ENCODE results near the gene KIF3A. TPM values are rescaled to one million over a fixed set of nuclear protein-coding genes. Genes with fewer than 3 reads are reported as not detected.

KIF3A gene
- total and polyA plus RNA-seq, 11 donors = 5.8 to 19.3 (median 10.1) TPM

DNA sequence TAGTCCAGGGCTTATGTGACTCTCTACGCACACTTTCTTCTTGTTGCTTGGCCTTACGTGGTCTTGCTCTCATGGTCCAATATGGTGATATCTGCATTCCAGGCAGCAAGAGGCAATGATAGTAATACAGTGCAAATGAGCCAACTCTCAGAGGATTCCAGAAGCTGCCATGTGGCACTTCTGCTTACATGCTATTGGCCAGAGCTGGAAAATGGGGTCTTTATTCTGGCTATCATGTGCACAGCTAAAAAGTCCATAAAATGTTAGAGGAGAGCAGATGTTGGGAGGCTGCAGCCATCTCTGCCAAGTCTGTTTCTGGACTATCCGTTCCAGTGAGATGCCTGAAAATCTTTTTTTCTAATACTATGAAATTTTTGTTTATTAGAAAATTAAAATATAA, 42.6 kb upstream of the KIF3A start:
- Histone ChIP-seq H3K4me3 (no peak overlapping the region), H3K4me1 (peaks cover 0 to 36% (median 16%) of the 10 kb centered on the region in 12 donors), H3K27ac (no peak overlapping the region), H3K27me3 (peaks cover 0 to 4% (median 0%) of the 10 kb centered on the region in 9 donors), H3K36me3 (no peaks in the 10 kb centered on the region), H3K9me3 (no peaks in the 10 kb centered on the region)
- intact Hi-C loops (cut with DNase I) = loop anchor here in 3 of 10 donors (5.0 kb wide), 4 partner anchors 32 to 87 kb away; partner anchors contain the start of genes GDF9 (in 1 of the 3), KIF3A (in 1 of the 3), SOWAHA (in 1 of the 3) and UQCRQ (in 1 of the 3)
- no peak for TF ChIP-seq CTCF (IDR thresholded peaks at IDR 0.05)
- no peak for TF ChIP-seq POLR2A (IDR thresholded peaks at IDR 0.05)
- 93 to 94% (median 93%) methylated on average over 3 of the region's 3 CpGs for WGBS, 4 donors
- ATAC-seq = no peak
- no peak for DNase-seq

DNA sequence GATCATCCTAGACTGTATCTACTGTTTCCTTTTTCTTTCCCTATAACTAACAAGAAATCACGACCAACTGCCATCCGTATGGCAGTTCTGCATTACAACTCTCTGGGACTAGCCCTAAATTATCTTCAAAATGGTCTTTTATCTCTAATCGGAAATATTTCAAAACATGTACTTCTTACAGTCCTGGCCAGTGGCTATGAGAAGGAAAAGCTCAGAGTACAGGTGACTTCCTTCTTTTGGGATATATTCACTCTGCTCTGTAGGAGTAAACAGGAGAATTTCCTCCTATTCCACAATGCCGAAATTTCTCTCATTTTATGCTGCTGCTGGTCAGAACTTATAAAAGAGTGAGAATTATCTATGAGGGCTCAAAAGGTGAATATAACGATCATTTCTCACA, 41.5 kb upstream of the KIF3A start:
- no peak overlapping the region for H3K27ac ChIP-seq
- WGBS, 4 donors = 74 to 94% (median 85%) methylated on average over 5 of the region's 5 CpGs
- no peak overlapping the region for H3K4me3 ChIP-seq
- no peaks in the 10 kb centered on the region for H3K36me3 ChIP-seq
- H3K9me3 ChIP-seq = no peaks in the 10 kb centered on the region
- peaks cover 0 to 4% (median 0%) of the 10 kb centered on the region in 9 donors for H3K27me3 ChIP-seq
- no peak for ATAC-seq
- DNase-seq = no peak
- TF ChIP-seq CTCF (IDR thresholded peaks at IDR 0.05) (no peak), POLR2A (IDR thresholded peaks at IDR 0.05) (no peak)
- H3K4me1 ChIP-seq = peaks cover 0 to 46% (median 23%) of the 10 kb centered on the region in 12 donors
- intact Hi-C loops (cut with DNase I) = loop anchor here in 3 of 10 donors (5.0 kb wide), 4 partner anchors 33 to 88 kb away; partner anchors contain the start of genes GDF9 (in 1 of the 3), KIF3A (in 1 of the 3), SOWAHA (in 1 of the 3) and UQCRQ (in 1 of the 3)

DNA sequence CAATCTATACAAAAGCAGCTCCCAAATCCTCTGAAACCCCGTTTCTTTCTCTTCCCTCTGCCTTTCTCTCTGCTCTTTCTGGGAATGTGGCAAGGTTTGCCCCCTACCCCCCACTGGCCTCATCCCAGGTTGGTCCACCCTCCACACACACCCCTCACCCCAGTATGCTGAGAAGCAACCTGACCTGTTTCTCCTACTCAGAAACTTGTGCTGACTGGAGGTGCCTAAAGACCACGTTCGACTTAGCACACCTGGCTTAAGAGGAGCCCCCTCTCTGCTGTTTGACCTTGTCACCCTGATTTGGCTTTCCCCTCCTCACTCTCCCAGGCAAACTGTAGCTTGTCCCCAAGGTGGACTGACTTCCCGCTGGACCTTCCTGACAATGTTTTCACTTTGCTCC, 40.8 kb upstream of the KIF3A start:
- Histone ChIP-seq H3K27ac (peak overlapping the region in 9 of 12 donors; percentile 72 to 92 (median 85)), H3K27me3 (peaks cover 0 to 4% (median 0%) of the 10 kb centered on the region in 9 donors), H3K4me3 (peak overlapping the region in 11 of 12 donors; percentile 65 to 98 (median 92)), H3K9me3 (no peaks in the 10 kb centered on the region), H3K4me1 (peaks cover 0 to 49% (median 26%) of the 10 kb centered on the region in 12 donors), H3K36me3 (no peaks in the 10 kb centered on the region)
- DNase-seq = no peak
- intact Hi-C loops (cut with DNase I) = loop anchor here in 3 of 10 donors (5.0 kb wide), 4 partner anchors 34 to 89 kb away; partner anchors contain the start of genes GDF9 (in 1 of the 3), KIF3A (in 1 of the 3), SOWAHA (in 1 of the 3) and UQCRQ (in 1 of the 3)
- WGBS, 4 donors = 53 to 86% (median 67%) methylated on average over 4 of the region's 4 CpGs
- no peak for ATAC-seq
- no peak for TF ChIP-seq POLR2A (IDR thresholded peaks at IDR 0.05)
- no peak for TF ChIP-seq CTCF (IDR thresholded peaks at IDR 0.05)

- ATAC-seq (peak in 3 of 4 donors; percentile 58 to 66 (median 59)), DNase-seq (peak; percentile 56 to 75 (median 70))
- no peaks in the 10 kb centered on the region for H3K9me3 ChIP-seq
- H3K4me3 ChIP-seq = peak within 1 kb of the TSS; percentile 65 to 98 (median 90)
- TF ChIP-seq POLR2A (IDR thresholded peaks at IDR 0.05) (peak in 1 of 2 donors; percentile 15), CTCF (IDR thresholded peaks at IDR 0.05) (peak in 1 of 12 donors; percentile 11)
- 2 to 5% (median 2%) methylated on average over 18 to 82 of the region's 82 CpGs for WGBS, 4 donors
- peaks cover 0 to 52% (median 33%) of the 10 kb centered on the region in 12 donors for H3K4me1 ChIP-seq
- intact Hi-C loops (cut with DNase I) = loop anchor here in 3 of 10 donors (5.0 kb wide), 4 partner anchors 35 to 90 kb away; partner anchors contain the start of genes GDF9 (in 1 of the 3), KIF3A (in 1 of the 3), SOWAHA (in 1 of the 3) and UQCRQ (in 1 of the 3)
- H3K27me3 ChIP-seq = peaks cover 0 to 4% (median 0%) of the 10 kb centered on the region in 9 donors
- peak within 1 kb of the TSS; percentile 72 to 92 (median 86) for H3K27ac ChIP-seq
- no peaks in the 10 kb centered on the region for H3K36me3 ChIP-seq
Measured at GRCh38 chr5:132777209-132778069, 40.1 kb upstream of the KIF3A start, which contains the start of gene SEPTIN8. Gene SEPTIN8, minus strand, starts transcription at chr5:132777239. Its CDS starts 102 bp downstream, at chr5:132777137.

All from heart left ventricle (tissue), 16 donors.